HepG2 (cell line): ENCODE data around the gene LAMC3. TPM values are rescaled to one million over a fixed set of nuclear protein-coding genes. Genes with fewer than 3 reads are reported as not detected.

ENCODE experiments used
- ATAD3A ChIP-seq: sonication (generic); formaldehyde crosslinking; IDR thresholded peaks from 2 replicates; pipeline ENCODE4 v1.4.0; 2020; ENCODE audit warnings: missing genetic modification reagents
- ATF7-NPFF ChIP-seq: sonication (generic); formaldehyde crosslinking; IDR thresholded peaks from 2 replicates; pipeline ENCODE4 v1.8.1; 2023; ENCODE audit warnings: mild to moderate bottlenecking, low read depth, missing genetic modification reagents, moderate library complexity
- EED ChIP-seq: sonication (generic); formaldehyde crosslinking; IDR thresholded peaks from 2 replicates; pipeline ENCODE4 v1.5.0; 2020; ENCODE audit warnings: mild to moderate bottlenecking, missing genetic modification reagents
- GABPA ChIP-seq, 2 experiments: IDR thresholded peaks; 2 replicates each; pipeline ENCODE4 v1.6.1; 2011 to 2016; ENCODE audit warnings: low read depth in 2 of 2, low read length in 1 of 2, missing biosample characterization in 1 of 2, missing genetic modification characterization in 1 of 2
- HDAC2 ChIP-seq: sonication (generic); formaldehyde crosslinking; IDR thresholded peaks from 2 replicates; pipeline ENCODE4 v1.4.0; 2020; ENCODE audit warnings: missing genetic modification reagents
- HNF4G ChIP-seq, 2 experiments: sonication (generic) in 1 of 2; formaldehyde crosslinking in 1 of 2; IDR thresholded peaks; 2 replicates each; pipeline versions ENCODE4 v1.4.0 to v1.6.1; 2011 to 2020; ENCODE audit warnings: borderline replicate concordance in 2 of 2, low read depth in 2 of 2, mild to moderate bottlenecking in 2 of 2, low read length in 1 of 2, missing genetic modification reagents in 1 of 2, moderate library complexity in 1 of 2
- NCOA1 ChIP-seq: sonication (generic); formaldehyde crosslinking; IDR thresholded peaks from 2 replicates; pipeline ENCODE4 v1.9.0; 2021; ENCODE audit warnings: missing genetic modification reagents
- NCOA5 ChIP-seq: sonication (generic); formaldehyde crosslinking; IDR thresholded peaks from 2 replicates; pipeline ENCODE4 v1.4.0; 2020; ENCODE audit warnings: missing genetic modification reagents
- NFYC ChIP-seq: IDR thresholded peaks from 2 replicates; pipeline ENCODE4 v1.6.1; 2016; ENCODE audit warnings: missing genetic modification reagents, missing compliant biosample characterization
- NKX3-1 ChIP-seq: sonication (generic); formaldehyde crosslinking; IDR thresholded peaks from 2 replicates; pipeline ENCODE4 v1.5.0; 2020; ENCODE audit warnings: missing genetic modification reagents
- NR2F2 ChIP-seq: IDR thresholded peaks from 2 replicates; pipeline ENCODE4 v1.6.1; 2012; ENCODE audit warnings: low read depth, inconsistent platforms, borderline replicate concordance
- PPARG ChIP-seq: conservative IDR thresholded peaks from 2 replicates; pipeline ENCODE4 v1.6.1; 2016; ENCODE audit warnings: missing biosample characterization, missing genetic modification reagents
- RARA ChIP-seq: IDR thresholded peaks from 2 replicates; pipeline ENCODE4 v1.6.1; 2016; ENCODE audit warnings: missing genetic modification reagents, missing compliant biosample characterization
- SRF ChIP-seq: IDR thresholded peaks from 2 replicates; pipeline ENCODE4 v1.6.1; 2011; ENCODE audit warnings: mild to moderate bottlenecking, low read depth, low read length, moderate library complexity
- WIZ ChIP-seq: sonication (generic); formaldehyde crosslinking; IDR thresholded peaks from 2 replicates; pipeline ENCODE4 v1.5.1; 2020; ENCODE audit warnings: mild to moderate bottlenecking, missing genetic modification reagents
- ZNF33B ChIP-seq: sonication (generic); formaldehyde crosslinking; IDR thresholded peaks from 2 replicates; pipeline ENCODE4 v1.5.1; 2020; ENCODE audit warnings: mild to moderate bottlenecking, missing genetic modification reagents
- ZNF441 ChIP-seq: sonication (generic); formaldehyde crosslinking; IDR thresholded peaks from 2 replicates; pipeline ENCODE4 v1.7.0; 2021; ENCODE audit warnings: missing genetic modification reagents, borderline replicate concordance
- ZNF468 ChIP-seq: sonication (generic); formaldehyde crosslinking; IDR thresholded peaks from 2 replicates; pipeline ENCODE4 v1.8.0; 2022; ENCODE audit warnings: mild to moderate bottlenecking, moderate library complexity, missing genetic modification reagents
- ZNF549 ChIP-seq: sonication (generic); formaldehyde crosslinking; IDR thresholded peaks from 2 replicates; pipeline ENCODE4 v1.5.0; 2020; ENCODE audit warnings: missing genetic modification reagents
- ZNF709 ChIP-seq: sonication (generic); formaldehyde crosslinking; IDR thresholded peaks from 2 replicates; pipeline ENCODE4 v1.5.0; 2020; ENCODE audit warnings: mild to moderate bottlenecking, missing genetic modification reagents
- ZNF879 ChIP-seq: sonication (generic); formaldehyde crosslinking; IDR thresholded peaks from 2 replicates; pipeline ENCODE4 v1.8.1; 2023; ENCODE audit warnings: missing genetic modification reagents
- polyA plus RNA-seq, 8 experiments: library from polyadenylated mRNA; depleted of rRNA in 3 of 8; stranded (reverse) in 7 of 8; unstranded in 1 of 8; fragments of >200 nt; fragmentation: Illumina TruSeq in 4 of 8; extraction: Trizol in 4 of 8; gene quantifications; 2 replicates each; pipeline versions ENCODE4 v1.2.1 to v1.2.3, GENCODE V29; 2011 to 2016; ENCODE audit warnings: low read depth in 4 of 8, missing spikeins in 1 of 8, mixed read lengths in 1 of 8; ENCODE audit not compliant: insufficient read depth in 1 of 8
- total RNA-seq, 5 experiments: library from RNA; depleted of rRNA; stranded (reverse); fragments of >200 nt; fragmentation: Illumina TruSeq; extraction: Trizol; gene quantifications; 2 replicates each; pipeline ENCODE4 v1.2.3, GENCODE V29; 2016; ENCODE audit warnings: low read depth in 1 of 5
- TF ChIP-seq, protein P1 (sequence below): sonication (generic); formaldehyde crosslinking; IDR thresholded peaks from 2 replicates; pipeline ENCODE4 v1.5.1; 2020; ENCODE audit warnings: mild to moderate bottlenecking, missing genetic modification reagents, borderline replicate concordance
- TF ChIP-seq, protein P2 (sequence below): sonication (generic); formaldehyde crosslinking; IDR thresholded peaks from 2 replicates; pipeline ENCODE4 v1.8.1; 2023; ENCODE audit warnings: mild to moderate bottlenecking, missing genetic modification reagents, borderline replicate concordance
- TF ChIP-seq, protein P3 (sequence below): sonication (generic); formaldehyde crosslinking; IDR thresholded peaks from 2 replicates; pipeline ENCODE4 v1.8.1; 2023; ENCODE audit warnings: mild to moderate bottlenecking, missing genetic modification reagents
- TF ChIP-seq, protein P4 (sequence below): sonication (generic); formaldehyde crosslinking; IDR thresholded peaks from 2 replicates; pipeline ENCODE4 v1.5.0; 2020; ENCODE audit warnings: mild to moderate bottlenecking, missing genetic modification reagents, borderline replicate concordance

Gene LAMC3
- total and polyA plus RNA-seq, 2 of the 13 experiments (the other 11 are each of a cell fraction or from before 2014, with no cell fraction given) = 0.07 to 0.57 TPM

DNA sequence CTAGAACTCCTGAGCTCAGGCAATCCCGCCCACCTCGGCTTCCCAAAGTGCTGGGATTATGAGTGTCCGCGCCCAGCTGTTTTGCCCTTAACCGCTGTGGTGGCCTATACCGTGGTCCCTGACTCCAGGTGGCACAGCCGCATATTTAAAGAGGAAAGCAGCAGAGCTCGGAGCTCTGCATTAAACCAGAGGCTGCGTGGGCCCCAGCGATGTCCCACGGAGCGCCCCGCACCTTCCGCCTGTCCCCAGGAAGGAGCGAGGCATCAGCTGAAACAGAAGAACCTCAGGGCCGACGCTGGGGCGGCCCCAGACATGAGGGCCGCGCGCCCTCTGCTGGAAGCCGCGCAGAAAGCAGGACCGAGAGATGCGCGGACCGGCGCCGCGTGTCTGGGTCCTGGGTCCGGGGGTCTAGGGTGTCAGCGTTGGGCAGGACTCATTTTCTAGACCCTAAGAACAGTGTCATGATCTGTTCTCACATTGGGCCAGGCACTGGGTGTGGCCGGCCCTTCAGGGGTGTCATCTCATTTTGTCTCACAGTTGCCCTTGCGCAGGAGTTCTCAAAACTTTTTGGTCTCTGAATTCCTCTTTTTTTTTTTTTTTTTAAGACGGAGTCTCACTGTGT lies 37.7 kb downstream of the LAMC3 start (continued):
- TF ChIP-seq, protein P1, sequence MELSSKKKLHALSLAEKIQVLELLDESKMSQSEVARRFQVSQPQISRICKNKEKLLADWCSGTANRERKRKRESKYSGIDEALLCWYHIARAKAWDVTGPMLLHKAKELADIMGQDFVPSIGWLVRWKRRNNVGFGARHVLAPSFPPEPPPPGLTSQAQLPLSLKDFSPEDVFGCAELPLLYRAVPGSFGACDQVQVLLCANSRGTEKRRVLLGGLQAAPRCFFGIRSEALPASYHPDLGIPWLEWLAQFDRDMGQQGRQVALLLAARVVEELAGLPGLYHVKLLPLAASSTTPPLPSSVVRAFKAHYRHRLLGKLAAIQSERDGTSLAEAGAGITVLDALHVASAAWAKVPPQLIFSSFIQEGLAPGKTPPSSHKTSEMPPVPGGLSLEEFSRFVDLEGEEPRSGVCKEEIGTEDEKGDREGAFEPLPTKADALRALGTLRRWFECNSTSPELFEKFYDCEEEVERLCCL (CRISPR knock-in tag) = no peak
- TF ChIP-seq NFYC = no peak
- TF ChIP-seq ZNF709 (CRISPR knock-in tag) = no peak
- TF ChIP-seq, protein P2, sequence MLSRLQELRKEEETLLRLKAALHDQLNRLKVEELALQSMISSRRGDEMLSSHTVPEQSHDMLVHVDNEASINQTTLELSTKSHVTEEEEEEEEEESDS = no peak
- no peak for TF ChIP-seq ZNF441
- TF ChIP-seq RARA = no peak
- TF ChIP-seq ZNF879 (CRISPR knock-in tag) = no peak
- no peak for TF ChIP-seq PPARG
- no peak for TF ChIP-seq NKX3-1 (CRISPR knock-in tag)
- no peak for TF ChIP-seq NCOA1 (CRISPR knock-in tag)
- no peak for TF ChIP-seq NCOA5
- TF ChIP-seq ATAD3A (CRISPR knock-in tag) = no peak
- TF ChIP-seq WIZ (CRISPR knock-in tag) = no peak
- TF ChIP-seq, protein P3, sequence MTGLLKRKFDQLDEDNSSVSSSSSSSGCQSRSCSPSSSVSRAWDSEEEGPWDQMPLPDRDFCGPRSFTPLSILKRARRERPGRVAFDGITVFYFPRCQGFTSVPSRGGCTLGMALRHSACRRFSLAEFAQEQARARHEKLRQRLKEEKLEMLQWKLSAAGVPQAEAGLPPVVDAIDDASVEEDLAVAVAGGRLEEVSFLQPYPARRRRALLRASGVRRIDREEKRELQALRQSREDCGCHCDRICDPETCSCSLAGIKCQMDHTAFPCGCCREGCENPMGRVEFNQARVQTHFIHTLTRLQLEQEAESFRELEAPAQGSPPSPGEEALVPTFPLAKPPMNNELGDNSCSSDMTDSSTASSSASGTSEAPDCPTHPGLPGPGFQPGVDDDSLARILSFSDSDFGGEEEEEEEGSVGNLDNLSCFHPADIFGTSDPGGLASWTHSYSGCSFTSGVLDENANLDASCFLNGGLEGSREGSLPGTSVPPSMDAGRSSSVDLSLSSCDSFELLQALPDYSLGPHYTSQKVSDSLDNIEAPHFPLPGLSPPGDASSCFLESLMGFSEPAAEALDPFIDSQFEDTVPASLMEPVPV (CRISPR knock-in tag) = no peak
- no peak for TF ChIP-seq ATF7-NPFF (CRISPR knock-in tag)
- no peak for TF ChIP-seq NR2F2
- no peak for TF ChIP-seq ZNF33B (CRISPR knock-in tag)
- no peak for TF ChIP-seq HNF4G (IDR thresholded peaks at IDR 0.05; ENCODE audit: borderline replicate concordance, low read depth, low read length)
- no peak for TF ChIP-seq HNF4G (CRISPR knock-in tag; IDR thresholded peaks at IDR 0.05; ENCODE audit: borderline replicate concordance, low read depth)
- no peak for TF ChIP-seq GABPA (IDR thresholded peaks at IDR 0.05; ENCODE audit: low read depth, low read length)
- TF ChIP-seq GABPA (CRISPR knock-in tag; IDR thresholded peaks at IDR 0.05; ENCODE audit: low read depth) = no peak
- no peak for TF ChIP-seq SRF
- no peak for TF ChIP-seq EED (CRISPR knock-in tag)
- TF ChIP-seq ZNF468 (CRISPR knock-in tag) = no peak
- TF ChIP-seq, protein P4, sequence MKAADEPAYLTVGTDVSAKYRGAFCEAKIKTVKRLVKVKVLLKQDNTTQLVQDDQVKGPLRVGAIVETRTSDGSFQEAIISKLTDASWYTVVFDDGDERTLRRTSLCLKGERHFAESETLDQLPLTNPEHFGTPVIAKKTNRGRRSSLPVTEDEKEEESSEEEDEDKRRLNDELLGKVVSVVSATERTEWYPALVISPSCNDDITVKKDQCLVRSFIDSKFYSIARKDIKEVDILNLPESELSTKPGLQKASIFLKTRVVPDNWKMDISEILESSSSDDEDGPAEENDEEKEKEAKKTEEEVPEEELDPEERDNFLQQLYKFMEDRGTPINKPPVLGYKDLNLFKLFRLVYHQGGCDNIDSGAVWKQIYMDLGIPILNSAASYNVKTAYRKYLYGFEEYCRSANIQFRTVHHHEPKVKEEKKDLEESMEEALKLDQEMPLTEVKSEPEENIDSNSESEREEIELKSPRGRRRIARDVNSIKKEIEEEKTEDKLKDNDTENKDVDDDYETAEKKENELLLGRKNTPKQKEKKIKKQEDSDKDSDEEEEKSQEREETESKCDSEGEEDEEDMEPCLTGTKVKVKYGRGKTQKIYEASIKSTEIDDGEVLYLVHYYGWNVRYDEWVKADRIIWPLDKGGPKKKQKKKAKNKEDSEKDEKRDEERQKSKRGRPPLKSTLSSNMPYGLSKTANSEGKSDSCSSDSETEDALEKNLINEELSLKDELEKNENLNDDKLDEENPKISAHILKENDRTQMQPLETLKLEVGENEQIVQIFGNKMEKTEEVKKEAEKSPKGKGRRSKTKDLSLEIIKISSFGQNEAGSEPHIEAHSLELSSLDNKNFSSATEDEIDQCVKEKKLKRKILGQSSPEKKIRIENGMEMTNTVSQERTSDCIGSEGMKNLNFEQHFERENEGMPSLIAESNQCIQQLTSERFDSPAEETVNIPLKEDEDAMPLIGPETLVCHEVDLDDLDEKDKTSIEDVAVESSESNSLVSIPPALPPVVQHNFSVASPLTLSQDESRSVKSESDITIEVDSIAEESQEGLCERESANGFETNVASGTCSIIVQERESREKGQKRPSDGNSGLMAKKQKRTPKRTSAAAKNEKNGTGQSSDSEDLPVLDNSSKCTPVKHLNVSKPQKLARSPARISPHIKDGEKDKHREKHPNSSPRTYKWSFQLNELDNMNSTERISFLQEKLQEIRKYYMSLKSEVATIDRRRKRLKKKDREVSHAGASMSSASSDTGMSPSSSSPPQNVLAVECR = no peak
- no peak for TF ChIP-seq ZNF549 (CRISPR knock-in tag)
- TF ChIP-seq HDAC2 (CRISPR knock-in tag) = 0 out of 2 replicates have a peak, but pooled peaks have one; percentile 25
